Neuronal stem cell (in vitro differentiated cells): Measurements from ENCODE around the gene LKAAEAR1.
"Not testable (repeated sequence)": the region's sequence is repeated elsewhere in the genome, so short reads cannot be mapped to it uniquely, and the experiment has no call there.

Source experiments
- DNase-seq: peaks from one replicate; pipeline ENCODE4 v3.0.0-alpha.2; 2013; ENCODE audit warnings: low spot score
- H2AFZ ChIP-seq: one replicate; pipeline ENCODE4 v1.6.1; 2013; ENCODE audit warnings: mild to moderate bottlenecking, low read length, inconsistent platforms
- H2AK5ac ChIP-seq: 2 replicates; pipeline ENCODE4 v1.6.1; 2013; ENCODE audit warnings: low read depth, mild to moderate bottlenecking, inconsistent platforms, low read length, moderate library complexity, mixed read lengths
- H2BK120ac ChIP-seq: 2 replicates; pipeline ENCODE4 v1.6.1; 2013; ENCODE audit warnings: low read depth, mild to moderate bottlenecking, inconsistent platforms, low read length, moderate library complexity, mixed read lengths
- H2BK12ac ChIP-seq: one replicate; pipeline ENCODE4 v1.6.1; 2013; ENCODE audit warnings: low read length, inconsistent platforms
- H2BK15ac ChIP-seq: 2 replicates; pipeline ENCODE4 v1.6.1; 2013; ENCODE audit warnings: mild to moderate bottlenecking, low read length, inconsistent platforms, mixed read lengths
- H2BK5ac ChIP-seq: one replicate; pipeline ENCODE4 v1.6.1; 2013; ENCODE audit warnings: inconsistent platforms, mild to moderate bottlenecking, low read length, moderate library complexity
- H3K14ac ChIP-seq: one replicate; pipeline ENCODE4 v1.6.1; 2013; ENCODE audit warnings: low read length, inconsistent platforms
- H3K18ac ChIP-seq: 2 replicates; pipeline ENCODE4 v1.6.1; 2013; ENCODE audit warnings: low read length, inconsistent platforms
- H3K23ac ChIP-seq: 2 replicates; pipeline ENCODE4 v1.6.1; 2013; ENCODE audit warnings: low read depth, mild to moderate bottlenecking, mixed read lengths, low read length, inconsistent platforms; ENCODE audit not compliant: poor library complexity
- H3K27ac ChIP-seq: replicated peaks from 3 replicates; pipeline ENCODE4 v1.5.1; 2013; ENCODE audit warnings: low read length, inconsistent platforms
- H3K27me3 ChIP-seq, 3 experiments: 2 replicates each; pipeline ENCODE4 v1.6.1; 2013; ENCODE audit warnings: low read length in 3 of 3, mild to moderate bottlenecking in 2 of 3, inconsistent platforms in 1 of 3, low read depth in 1 of 3, mixed read lengths in 1 of 3, moderate library complexity in 1 of 3; ENCODE audit not compliant: control insufficient read depth in 3 of 3, insufficient read depth in 3 of 3
- H3K36me3 ChIP-seq, 2 donors: replicated peaks in 1 of 2; 2 replicates each; pipeline ENCODE4 v1.6.1; 2013; ENCODE audit warnings: low read length in 2 of 2; ENCODE audit not compliant: control insufficient read depth in 2 of 2, insufficient read depth in 2 of 2
- H3K4ac ChIP-seq: 2 replicates; pipeline ENCODE4 v1.6.1; 2013; ENCODE audit warnings: inconsistent platforms, mild to moderate bottlenecking, low read length, moderate library complexity
- H3K4me1 ChIP-seq, 2 donors: 1 replicate in 1 of 2; 2 replicates in 1 of 2; pipeline ENCODE4 v1.6.1; 2013; ENCODE audit warnings: low read length in 2 of 2, low read depth in 1 of 2; ENCODE audit not compliant: control insufficient read depth in 2 of 2, insufficient read depth in 1 of 2
- H3K4me2 ChIP-seq: one replicate; pipeline ENCODE4 v1.6.1; 2013; ENCODE audit warnings: mild to moderate bottlenecking, low read length, inconsistent platforms; ENCODE audit not compliant: insufficient read depth, poor library complexity, severe bottlenecking
- H3K4me3 ChIP-seq, 2 donors: 2 replicates each; pipeline ENCODE4 v1.5.1; 2013; ENCODE audit warnings: low read length in 2 of 2, mild to moderate bottlenecking in 2 of 2, inconsistent platforms in 1 of 2, moderate library complexity in 1 of 2
- H3K79me1 ChIP-seq: one replicate; pipeline ENCODE4 v1.6.1; 2013; ENCODE audit warnings: low read depth, mild to moderate bottlenecking, inconsistent platforms, low read length, moderate library complexity
- H3K9ac ChIP-seq: one replicate; pipeline ENCODE4 v1.6.1; 2013; ENCODE audit warnings: mild to moderate bottlenecking, low read depth, low read length, inconsistent platforms; ENCODE audit not compliant: poor library complexity
- H3K9me3 ChIP-seq, 2 donors: replicated peaks in 1 of 2; 2 replicates each; pipeline versions ENCODE3 to v1.6.1; 2013; ENCODE audit warnings: low read length in 2 of 2, mild to moderate bottlenecking in 2 of 2, inconsistent platforms in 1 of 2, low read depth in 1 of 2, mixed read lengths in 1 of 2, moderate library complexity in 1 of 2; ENCODE audit not compliant: control insufficient read depth in 2 of 2, insufficient read depth in 1 of 2
- H4K8ac ChIP-seq: one replicate; pipeline ENCODE4 v1.6.1; 2013; ENCODE audit warnings: low read depth, mild to moderate bottlenecking, inconsistent platforms, low read length, moderate library complexity
- H4K91ac ChIP-seq: one replicate; pipeline ENCODE4 v1.6.1; 2013; ENCODE audit warnings: low read length, low read depth, mild to moderate bottlenecking, inconsistent platforms; ENCODE audit not compliant: poor library complexity
- WGBS, 2 donors: extraction: QIAGEN DNeasy Blood & Tissue Kit; methylation state at CpG; one replicate each; pipeline ENCODE4 v1.1.7; 2013; ENCODE audit warnings: missing lambda C conversion rate in 2 of 2, mixed read lengths in 1 of 2; ENCODE audit not compliant: insufficient read length in 2 of 2, insufficient replicate concordance in 1 of 2; ENCODE audit errors: extremely low coverage in 2 of 2; 5-methylcytosine and 5-hydroxymethylcytosine counted together

LKAAEAR1 gene

DNA sequence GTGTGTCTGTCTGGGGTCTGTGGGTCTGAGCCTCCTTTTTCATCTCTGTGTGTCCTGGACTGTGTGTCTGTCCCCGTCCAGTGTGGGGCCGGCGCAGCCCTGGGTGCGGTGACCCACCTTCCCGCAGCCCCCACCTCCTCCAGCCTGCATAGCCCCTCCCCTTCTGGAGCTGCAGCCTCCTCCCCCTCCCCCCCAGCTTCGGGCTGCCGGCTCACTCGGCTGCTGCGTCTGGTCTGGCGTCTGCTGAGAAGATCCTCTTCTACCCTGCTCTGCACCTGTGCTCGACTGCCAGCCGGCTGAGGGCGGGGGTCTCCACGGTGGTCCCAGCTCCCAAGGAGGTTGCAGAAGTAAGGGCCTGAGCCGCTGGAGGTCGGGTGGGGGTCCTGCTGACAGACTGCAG, 7.6 kb upstream of the LKAAEAR1 start:
- no peaks in the 10 kb centered on the region for H3K79me1 ChIP-seq
- H4K91ac ChIP-seq, result no peak overlapping the region
- H3K4me3 ChIP-seq, result no peak overlapping the region
- H4K8ac ChIP-seq, result no peak overlapping the region
- H3K9me3 ChIP-seq, result peaks cover 7 to 8% of the 10 kb centered on the region in 2 donors
- peak overlapping the region; percentile 73 for H2BK12ac ChIP-seq
- no peak overlapping the region for H3K14ac ChIP-seq
- peaks cover 4% of the 10 kb centered on the region in 2 donors for H3K4me1 ChIP-seq
- no peak for DNase-seq
- no peak overlapping the region for H2BK5ac ChIP-seq
- H3K4me2 ChIP-seq, result no peak overlapping the region
- H3K23ac ChIP-seq, result peak overlapping the region; percentile 60
- H2AFZ ChIP-seq, result no peak overlapping the region
- peaks cover 0 to 34% (median 7%) of the 10 kb centered on the region in 3 experiments for H3K27me3 ChIP-seq
- H3K18ac ChIP-seq, result peak overlapping the region; percentile 38
- no peak overlapping the region for H3K9ac ChIP-seq
- H2BK120ac ChIP-seq, result no peak overlapping the region
- peak overlapping the region; percentile 63 for H2AK5ac ChIP-seq
- no CpG with 5 or more reads among the region's 16 CpGs for WGBS, 2 donors
- H3K27ac ChIP-seq, result no peak overlapping the region
- H3K4ac ChIP-seq, result no peak overlapping the region
- no peaks in the 10 kb centered on the region for H3K36me3 ChIP-seq
- H2BK15ac ChIP-seq, result no peak overlapping the region

DNA sequence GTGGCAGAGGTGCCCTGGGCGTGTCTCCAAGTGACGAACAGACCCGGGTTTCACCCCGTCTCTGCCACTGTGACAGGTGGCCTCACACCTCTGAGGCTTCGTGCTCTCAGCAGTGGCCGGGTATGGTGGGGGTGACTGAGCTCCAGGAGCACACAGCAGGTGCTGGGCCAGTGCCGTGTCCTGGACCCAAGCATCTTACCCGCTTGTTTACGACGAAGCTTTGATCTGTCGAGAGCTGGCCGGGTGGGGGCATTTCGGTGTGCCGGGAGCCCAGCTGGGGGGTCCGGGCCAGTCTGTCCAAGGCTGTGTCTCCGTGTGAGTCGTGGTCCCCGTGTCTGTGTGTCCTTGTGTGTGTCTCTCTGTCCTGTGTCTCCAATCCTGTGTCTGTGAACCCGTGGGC, 7.1 kb upstream of the LKAAEAR1 start:
- H3K27me3 ChIP-seq, result peaks cover 0 to 38% (median 8%) of the 10 kb centered on the region in 3 experiments
- no peak overlapping the region for H3K14ac ChIP-seq
- no peak overlapping the region for H3K4me2 ChIP-seq
- H3K23ac ChIP-seq, result peak overlapping the region; percentile 60
- H3K4me1 ChIP-seq, result peaks cover 4% of the 10 kb centered on the region in 2 donors
- H3K79me1 ChIP-seq, result no peaks in the 10 kb centered on the region
- peak overlapping the region; percentile 63 for H2AK5ac ChIP-seq
- H3K9me3 ChIP-seq, result peaks cover 8 to 11% of the 10 kb centered on the region in 2 donors
- H2BK15ac ChIP-seq, result no peak overlapping the region
- H4K8ac ChIP-seq, result no peak overlapping the region
- H3K4me3 ChIP-seq, result no peak overlapping the region
- H3K36me3 ChIP-seq, result no peaks in the 10 kb centered on the region
- DNase-seq, result no peak
- H3K9ac ChIP-seq, result no peak overlapping the region
- H2BK5ac ChIP-seq, result no peak overlapping the region
- H3K18ac ChIP-seq, result peak overlapping the region; percentile 38
- no peak overlapping the region for H2BK120ac ChIP-seq
- no CpG with 5 or more reads among the region's 19 CpGs for WGBS, 2 donors
- H2AFZ ChIP-seq, result no peak overlapping the region
- no peak overlapping the region for H3K27ac ChIP-seq
- H4K91ac ChIP-seq, result no peak overlapping the region
- no peak overlapping the region for H3K4ac ChIP-seq
- peak overlapping the region; percentile 73 for H2BK12ac ChIP-seq

DNA sequence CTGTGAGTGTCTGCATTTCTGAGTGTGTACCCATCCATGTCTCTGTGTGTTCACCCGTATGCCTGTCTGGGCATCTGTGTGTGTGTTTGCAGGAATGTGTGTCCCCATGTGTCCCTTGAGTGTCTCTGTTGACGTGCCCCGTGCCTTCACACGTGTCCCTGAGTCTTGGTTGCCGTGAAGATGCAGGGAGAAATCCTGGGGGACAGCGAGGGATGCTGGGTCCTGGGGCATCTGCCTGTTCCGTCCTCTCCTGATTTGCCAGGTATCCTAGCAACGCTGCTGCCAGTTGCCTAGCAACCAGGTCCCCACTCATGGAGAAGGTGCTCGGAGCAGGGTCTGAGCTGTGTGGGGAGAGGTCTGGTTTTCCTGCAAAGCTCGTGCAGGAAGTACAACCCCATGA, 6.0 kb upstream of the LKAAEAR1 start:
- Histone ChIP-seq H3K27me3 (peaks cover 0 to 48% (median 14%) of the 10 kb centered on the region in 3 experiments), H4K91ac (no peak overlapping the region), H3K9ac (no peak overlapping the region), H3K14ac (no peak overlapping the region), H2AK5ac (peak overlapping the region; percentile 46), H2BK12ac (no peak overlapping the region), H3K23ac (peak overlapping the region; percentile 67), H2BK120ac (no peak overlapping the region), H3K36me3 (no peaks in the 10 kb centered on the region), H3K4me1 (peaks cover 4 to 5% of the 10 kb centered on the region in 2 donors), H3K79me1 (no peaks in the 10 kb centered on the region), H2BK15ac (no peak overlapping the region), H3K4me2 (no peak overlapping the region), H2BK5ac (no peak overlapping the region), H3K4ac (no peak overlapping the region), H2AFZ (no peak overlapping the region), H3K18ac (no peak overlapping the region), H4K8ac (no peak overlapping the region), H3K4me3 (peak overlapping the region in 1 of 2 donors; percentile 54), H3K9me3 (peaks cover 8 to 19% of the 10 kb centered on the region in 2 donors), H3K27ac (no peak overlapping the region)
- DNase-seq, result no peak
- no CpG with 5 or more reads among the region's 10 CpGs for WGBS, 2 donors

DNA sequence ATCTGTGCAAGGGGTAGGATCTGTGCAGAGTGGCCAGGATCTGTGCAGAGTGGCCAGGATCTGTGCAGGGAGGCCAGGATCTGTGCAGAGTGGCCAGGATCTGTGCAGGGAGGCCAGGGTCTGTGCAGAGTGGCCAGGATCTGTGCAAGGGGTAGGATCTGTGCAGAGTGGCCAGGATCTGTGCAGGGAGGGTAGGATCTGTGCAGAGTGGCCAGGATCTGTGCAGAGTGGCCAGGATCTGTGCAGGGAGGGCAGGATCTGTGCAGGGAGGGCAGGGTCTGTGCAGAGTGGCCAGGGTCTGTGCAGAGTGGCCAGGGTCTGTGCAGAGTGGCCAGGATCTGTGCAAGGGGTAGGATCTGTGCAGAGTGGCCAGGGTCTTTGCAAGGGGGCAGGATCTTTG, 4.4 kb upstream of the LKAAEAR1 start:
- Histone ChIP-seq H4K8ac (peak overlapping the region; percentile 52), H3K4me1 (peaks cover 11 to 13% of the 10 kb centered on the region in 2 donors), H2BK120ac (peak overlapping the region; percentile 35), H3K14ac (peak overlapping the region; percentile 98), H3K18ac (peak overlapping the region; percentile 91), H3K9ac (peak overlapping the region; percentile 52), H3K9me3 (peaks cover 8 to 19% of the 10 kb centered on the region in 2 donors), H3K23ac (peak overlapping the region; percentile 88), H3K4ac (peak overlapping the region; percentile 7), H2BK12ac (peak overlapping the region; percentile 49), H3K27me3 (peaks cover 2 to 64% (median 29%) of the 10 kb centered on the region in 3 experiments)
- DNase-seq, H3K27ac ChIP-seq, H3K79me1 ChIP-seq, H4K91ac ChIP-seq, H3K36me3 ChIP-seq, H2AK5ac ChIP-seq, H2BK5ac ChIP-seq, H2AFZ ChIP-seq, H3K4me3 ChIP-seq, H3K4me2 ChIP-seq, H2BK15ac ChIP-seq: not testable (repeated sequence)
